A673 (cell line): ENCODE data around the gene HLA-DOB.

Experiments
- EZH2 ChIP-seq: fragments of 200-600 bp; sonication (generic); IDR thresholded peaks from 2 replicates; pipeline ENCODE4 v1.6.1; 2017; ENCODE audit warnings: borderline replicate concordance, low read depth, mild to moderate bottlenecking, mixed read lengths, antibody characterized with exemption, low read length; ENCODE audit not compliant: poor library complexity, severe bottlenecking
- TF ChIP-seq, protein P1 (sequence below): fragments of 300-800, 200-600 bp; sonication (generic); conservative IDR thresholded peaks from 2 replicates; pipeline ENCODE4 v1.5.1; 2017; ENCODE audit warnings: low read depth, mild to moderate bottlenecking, antibody characterized with exemption, low read length, moderate library complexity, mixed read lengths

DNA sequence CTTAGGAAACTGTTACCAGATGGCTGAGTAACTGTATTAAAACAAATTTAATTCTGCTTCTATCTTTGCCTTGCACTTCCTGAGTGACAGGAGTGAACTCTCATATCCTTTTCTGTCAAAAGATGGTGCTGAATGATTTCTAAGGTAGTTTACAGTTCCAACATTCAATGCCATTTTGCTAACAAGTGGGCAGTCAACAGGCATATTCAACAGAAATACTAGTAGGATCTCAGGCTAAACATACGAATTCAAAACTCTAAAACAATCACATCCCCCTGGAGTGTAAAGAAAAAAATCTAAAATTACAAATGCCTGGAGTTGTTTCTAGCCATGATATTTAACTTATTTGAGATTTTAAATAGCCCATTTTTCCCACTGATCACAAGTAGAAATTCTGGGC, 43.9 kb upstream of the HLA-DOB start:
- TF ChIP-seq, protein P1, sequence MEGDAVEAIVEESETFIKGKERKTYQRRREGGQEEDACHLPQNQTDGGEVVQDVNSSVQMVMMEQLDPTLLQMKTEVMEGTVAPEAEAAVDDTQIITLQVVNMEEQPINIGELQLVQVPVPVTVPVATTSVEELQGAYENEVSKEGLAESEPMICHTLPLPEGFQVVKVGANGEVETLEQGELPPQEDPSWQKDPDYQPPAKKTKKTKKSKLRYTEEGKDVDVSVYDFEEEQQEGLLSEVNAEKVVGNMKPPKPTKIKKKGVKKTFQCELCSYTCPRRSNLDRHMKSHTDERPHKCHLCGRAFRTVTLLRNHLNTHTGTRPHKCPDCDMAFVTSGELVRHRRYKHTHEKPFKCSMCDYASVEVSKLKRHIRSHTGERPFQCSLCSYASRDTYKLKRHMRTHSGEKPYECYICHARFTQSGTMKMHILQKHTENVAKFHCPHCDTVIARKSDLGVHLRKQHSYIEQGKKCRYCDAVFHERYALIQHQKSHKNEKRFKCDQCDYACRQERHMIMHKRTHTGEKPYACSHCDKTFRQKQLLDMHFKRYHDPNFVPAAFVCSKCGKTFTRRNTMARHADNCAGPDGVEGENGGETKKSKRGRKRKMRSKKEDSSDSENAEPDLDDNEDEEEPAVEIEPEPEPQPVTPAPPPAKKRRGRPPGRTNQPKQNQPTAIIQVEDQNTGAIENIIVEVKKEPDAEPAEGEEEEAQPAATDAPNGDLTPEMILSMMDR = no peak
- TF ChIP-seq EZH2 = no peak
